OCI-LY1 (cell line): ENCODE measurements around the gene OSTN.

Experiments used
- H2AFZ ChIP-seq: fragments of 200-600 bp; sonication (generic), shearing (Covaris generic); 2 replicates; pipeline ENCODE4 v1.6.0; 2014; ENCODE audit warnings: antibody characterized with exemption, mild to moderate bottlenecking, low read length
- H3F3A ChIP-seq: fragments of 200-600 bp; sonication (generic), shearing (Covaris generic); 2 replicates; pipeline ENCODE4 v1.6.0; 2014; ENCODE audit warnings: mild to moderate bottlenecking, antibody characterized with exemption, low read length, moderate library complexity; ENCODE audit not compliant: insufficient read depth
- H3K27ac ChIP-seq: fragments of 200-600 bp; sonication (generic); 2 replicates; pipeline ENCODE4 v1.5.1; 2014; ENCODE audit warnings: low read length, mixed run types, mild to moderate bottlenecking, low read depth; ENCODE audit not compliant: poor library complexity, severe bottlenecking
- H3K27me3 ChIP-seq: fragments of 200-600 bp; sonication (generic); 2 replicates; pipeline ENCODE4 v1.6.0; 2014; ENCODE audit warnings: antibody characterized with exemption, mild to moderate bottlenecking, low read length, moderate library complexity; ENCODE audit not compliant: insufficient read depth
- H3K36me3 ChIP-seq: fragments of 200-600 bp; sonication (generic); 2 replicates; pipeline ENCODE4 v1.6.1; 2014; ENCODE audit warnings: mild to moderate bottlenecking, antibody characterized with exemption, low read length, moderate library complexity, mixed read lengths; ENCODE audit not compliant: insufficient read depth
- H3K4me1 ChIP-seq: fragments of 200-600 bp; sonication (generic); 2 replicates; pipeline ENCODE4 v1.5.1; 2014; ENCODE audit warnings: mild to moderate bottlenecking, low read length, moderate library complexity; ENCODE audit not compliant: insufficient read depth, severe bottlenecking
- H3K4me2 ChIP-seq: fragments of 200-600 bp; sonication (generic), shearing (Covaris generic); 2 replicates; pipeline ENCODE4 v1.6.1; 2014; ENCODE audit warnings: low read length
- H3K4me3 ChIP-seq: fragments of 200-600 bp; sonication (generic); 2 replicates; pipeline ENCODE4 v1.5.1; 2014; ENCODE audit warnings: low read length, low read depth, mild to moderate bottlenecking, mixed read lengths; ENCODE audit not compliant: poor library complexity, severe bottlenecking
- H3K79me2 ChIP-seq: fragments of 200-600 bp; shearing (Covaris generic); 2 replicates; pipeline ENCODE4 v1.6.1; 2016; ENCODE audit warnings: mixed run types, low read length, mixed read lengths; ENCODE audit not compliant: insufficient read depth
- H3K9ac ChIP-seq: fragments of 200-600 bp; sonication (generic), shearing (Covaris generic); 2 replicates; pipeline ENCODE4 v1.6.1; 2014; ENCODE audit warnings: mild to moderate bottlenecking, low read length, mixed read lengths
- H3K9me2 ChIP-seq: fragments of 200-600 bp; sonication (generic), shearing (Covaris generic); 2 replicates; pipeline ENCODE4 v1.6.1; 2014; ENCODE audit warnings: low read depth, mild to moderate bottlenecking, low read length, mixed read lengths
- H3K9me3 ChIP-seq: fragments of 200-600 bp; shearing (Covaris generic); 2 replicates; pipeline ENCODE4 v1.6.1; 2014; ENCODE audit warnings: low read length, mixed read lengths
- H4K20me1 ChIP-seq: fragments of 200-600 bp; sonication (generic), shearing (Covaris generic); 2 replicates; pipeline ENCODE4 v1.6.0; 2016; ENCODE audit warnings: mild to moderate bottlenecking, low read length; ENCODE audit not compliant: insufficient read depth
- CTCF ChIP-seq: fragments of 200-600 bp; sonication (generic), shearing (Covaris generic); IDR thresholded peaks from 2 replicates; pipeline ENCODE4 v1.5.1; 2017; ENCODE audit warnings: mild to moderate bottlenecking, antibody characterized with exemption, low read length, moderate library complexity, mixed read lengths
- EZH2 ChIP-seq: fragments of 200-600 bp; sonication (generic), shearing (Covaris generic); IDR thresholded peaks from 2 replicates; pipeline ENCODE4 v1.8.0; 2017; ENCODE audit warnings: borderline replicate concordance, mixed run types, mild to moderate bottlenecking, antibody characterized with exemption, low read length, moderate library complexity, mixed read lengths

OSTN gene

DNA sequence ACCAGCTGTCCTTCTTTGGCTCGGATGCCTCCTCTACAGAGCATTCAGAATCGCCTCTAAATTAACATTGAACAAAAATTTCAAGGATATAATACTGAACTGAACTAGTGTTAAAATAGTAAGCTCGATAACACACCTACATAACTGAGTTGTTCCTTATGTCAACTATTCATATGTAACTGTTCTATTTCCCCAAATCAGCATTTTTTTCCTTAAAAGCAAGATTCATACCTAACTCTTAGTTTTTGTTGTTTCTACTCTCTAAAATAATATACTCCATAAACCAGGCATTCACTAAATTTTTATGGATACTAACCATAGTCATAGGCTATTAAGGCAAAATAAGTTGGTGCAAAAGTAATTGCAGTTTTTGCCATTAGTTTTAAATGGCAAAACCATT, 32.7 kb upstream of the OSTN start:
- no peak overlapping the region for H3K4me2 ChIP-seq
- TF ChIP-seq EZH2 (no peak), CTCF (no peak)
- no peaks in the 10 kb centered on the region for H3K9me3 ChIP-seq
- H3K27ac ChIP-seq = no peak overlapping the region
- H3K9ac ChIP-seq = no peak overlapping the region
- no peaks in the 10 kb centered on the region for H3K9me2 ChIP-seq
- no peaks in the 10 kb centered on the region for H3F3A ChIP-seq
- no peaks in the 10 kb centered on the region for H3K27me3 ChIP-seq
- no peak overlapping the region for H3K4me3 ChIP-seq
- no peaks in the 10 kb centered on the region for H3K4me1 ChIP-seq
- H2AFZ ChIP-seq = no peak overlapping the region
- H3K36me3 ChIP-seq = no peaks in the 10 kb centered on the region
- H3K79me2 ChIP-seq = no peaks in the 10 kb centered on the region
- H4K20me1 ChIP-seq = no peaks in the 10 kb centered on the region

DNA sequence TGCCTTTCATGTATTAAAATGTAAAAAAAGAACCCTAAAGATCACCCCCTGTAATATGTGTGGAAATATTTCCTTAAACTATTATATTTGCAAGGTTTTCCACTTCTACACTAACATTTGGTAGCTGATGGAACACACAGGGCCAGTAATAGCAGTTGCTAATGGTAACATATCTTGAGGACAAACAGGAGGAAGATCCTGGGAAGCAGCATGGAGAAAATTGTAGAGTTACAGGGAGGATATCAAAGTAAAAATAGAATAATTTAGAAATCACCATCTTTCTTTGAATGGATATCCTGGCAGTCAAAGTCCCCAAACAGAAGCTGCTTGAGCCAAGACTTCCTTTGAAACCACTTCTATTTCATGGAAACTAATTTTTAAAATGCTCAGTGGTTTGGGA, 29.5 kb upstream of the OSTN start:
- Histone ChIP-seq H3K27ac (no peak overlapping the region), H3K36me3 (no peaks in the 10 kb centered on the region), H3K79me2 (no peaks in the 10 kb centered on the region), H3K4me3 (no peak overlapping the region), H3K9me3 (no peaks in the 10 kb centered on the region), H3K9ac (no peak overlapping the region), H4K20me1 (no peaks in the 10 kb centered on the region), H3K9me2 (no peaks in the 10 kb centered on the region), H3K4me2 (no peak overlapping the region), H3K27me3 (no peaks in the 10 kb centered on the region), H2AFZ (no peak overlapping the region), H3F3A (no peaks in the 10 kb centered on the region), H3K4me1 (no peaks in the 10 kb centered on the region)
- no peak for TF ChIP-seq EZH2
- TF ChIP-seq CTCF = no peak

DNA sequence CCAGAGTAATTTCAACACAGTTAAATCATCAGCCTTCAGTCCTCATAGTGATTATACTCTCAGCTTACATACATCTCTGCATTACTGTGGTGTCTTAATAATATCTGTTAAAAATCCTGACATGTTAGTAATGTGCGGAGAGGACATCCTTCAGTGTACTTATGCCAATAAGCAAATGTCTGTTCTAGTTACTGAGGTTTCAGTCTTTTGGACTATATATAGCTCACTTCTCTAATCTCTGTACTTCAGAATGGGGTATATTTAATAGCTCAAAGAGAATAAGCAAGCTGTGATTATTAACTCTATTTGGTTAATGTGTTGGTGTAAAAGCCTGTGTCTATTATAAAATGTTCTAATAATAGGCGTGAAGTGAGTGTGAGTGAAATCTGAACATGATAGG, 28.9 kb upstream of the OSTN start:
- TF ChIP-seq EZH2 = no peak
- no peak for TF ChIP-seq CTCF
- Histone ChIP-seq H3K4me3 (no peak overlapping the region), H3K9ac (no peak overlapping the region), H4K20me1 (no peaks in the 10 kb centered on the region), H3K36me3 (no peaks in the 10 kb centered on the region), H3K4me2 (no peak overlapping the region), H3K27ac (no peak overlapping the region), H3K79me2 (no peaks in the 10 kb centered on the region), H2AFZ (no peak overlapping the region), H3K4me1 (no peaks in the 10 kb centered on the region), H3K9me2 (no peaks in the 10 kb centered on the region), H3K27me3 (no peaks in the 10 kb centered on the region), H3F3A (no peaks in the 10 kb centered on the region), H3K9me3 (no peaks in the 10 kb centered on the region)
